ENCODE measurements around the gene MDFI.

DNA sequence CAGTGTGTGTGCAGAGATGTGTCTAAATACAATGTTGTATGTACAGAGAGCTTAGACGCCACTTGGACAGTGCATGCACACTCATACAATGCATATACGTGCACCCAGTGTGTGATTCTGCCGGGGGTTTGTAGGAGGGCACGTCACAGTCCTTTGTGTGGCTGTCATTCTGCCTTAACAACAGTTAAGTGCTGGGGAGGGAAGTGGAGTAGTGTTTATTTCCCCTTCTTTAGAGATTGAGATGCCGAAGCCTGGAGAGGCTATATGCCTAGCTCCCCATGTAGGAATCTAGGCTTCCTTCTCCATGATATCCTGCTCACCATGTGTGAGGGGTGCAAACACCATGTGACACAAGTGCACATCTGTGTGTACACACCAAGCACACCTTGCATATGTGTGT is 38.2 kb downstream of the MDFI start:
- TF ChIP-seq, protein P1, sequence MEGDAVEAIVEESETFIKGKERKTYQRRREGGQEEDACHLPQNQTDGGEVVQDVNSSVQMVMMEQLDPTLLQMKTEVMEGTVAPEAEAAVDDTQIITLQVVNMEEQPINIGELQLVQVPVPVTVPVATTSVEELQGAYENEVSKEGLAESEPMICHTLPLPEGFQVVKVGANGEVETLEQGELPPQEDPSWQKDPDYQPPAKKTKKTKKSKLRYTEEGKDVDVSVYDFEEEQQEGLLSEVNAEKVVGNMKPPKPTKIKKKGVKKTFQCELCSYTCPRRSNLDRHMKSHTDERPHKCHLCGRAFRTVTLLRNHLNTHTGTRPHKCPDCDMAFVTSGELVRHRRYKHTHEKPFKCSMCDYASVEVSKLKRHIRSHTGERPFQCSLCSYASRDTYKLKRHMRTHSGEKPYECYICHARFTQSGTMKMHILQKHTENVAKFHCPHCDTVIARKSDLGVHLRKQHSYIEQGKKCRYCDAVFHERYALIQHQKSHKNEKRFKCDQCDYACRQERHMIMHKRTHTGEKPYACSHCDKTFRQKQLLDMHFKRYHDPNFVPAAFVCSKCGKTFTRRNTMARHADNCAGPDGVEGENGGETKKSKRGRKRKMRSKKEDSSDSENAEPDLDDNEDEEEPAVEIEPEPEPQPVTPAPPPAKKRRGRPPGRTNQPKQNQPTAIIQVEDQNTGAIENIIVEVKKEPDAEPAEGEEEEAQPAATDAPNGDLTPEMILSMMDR (conservative IDR thresholded peaks at IDR 0.05; ENCODE audit: low read depth, low read length), result no peak
- no peak for TF ChIP-seq EZH2phosphoT487 (IDR thresholded peaks at IDR 0.05; ENCODE audit: borderline replicate concordance, low read length)
- TF ChIP-seq EZH2 (IDR thresholded peaks at IDR 0.05; ENCODE audit: low read length, unreplicated experiment), result no peak

All from PC-3 (cell line).